Adipocyte (in vitro differentiated cells): ENCODE data around the gene LRRTM1.

Experiments
- DNase-seq: peaks from one replicate; pipeline ENCODE4 v3.0.0-alpha.2; 2015; ENCODE audit warnings: low read depth
- H3K27me3 ChIP-seq: replicated peaks from 2 replicates; pipeline ENCODE4 v1.7.0; 2013; ENCODE audit warnings: mild to moderate bottlenecking, low read length, moderate library complexity; ENCODE audit not compliant: control insufficient read depth, insufficient read depth
- H3K36me3 ChIP-seq: 2 replicates; pipeline ENCODE4 v1.7.0; 2013; ENCODE audit warnings: low read length, mild to moderate bottlenecking, moderate library complexity; ENCODE audit not compliant: control insufficient read depth, insufficient read depth, severe bottlenecking
- H3K4me1 ChIP-seq: 2 replicates; pipeline ENCODE4 v1.7.0; 2013; ENCODE audit warnings: mild to moderate bottlenecking, low read length, moderate library complexity; ENCODE audit not compliant: control insufficient read depth, insufficient read depth
- H3K4me3 ChIP-seq: 2 replicates; pipeline ENCODE4 v1.7.0; 2013; ENCODE audit warnings: mild to moderate bottlenecking, low read length, moderate library complexity
- H3K9ac ChIP-seq: 2 replicates; pipeline ENCODE4 v1.7.0; 2013; ENCODE audit warnings: mild to moderate bottlenecking, low read length, moderate library complexity
- H3K9me3 ChIP-seq: 2 replicates; pipeline ENCODE4 v1.7.0; 2013; ENCODE audit warnings: mild to moderate bottlenecking, low read length, moderate library complexity; ENCODE audit not compliant: control insufficient read depth

LRRTM1 gene

GRCh38 chr2:80303909-80304837, at the start of gene LRRTM1:
LRRTM1 (minus strand) TSS chr2:80304752; CDS start chr2:80303819, 933 bp downstream.
- peaks cover 11% of the 10 kb centered on the region for H3K4me1 ChIP-seq
- no peaks in the 10 kb centered on the region for H3K9me3 ChIP-seq
- peak; percentile 10 for DNase-seq
- no peaks in the 10 kb centered on the region for H3K36me3 ChIP-seq
- peak within 1 kb of the TSS; percentile 75 for H3K4me3 ChIP-seq
- no peak within 1 kb of the TSS for H3K9ac ChIP-seq
- H3K27me3 ChIP-seq = peaks cover 57% of the 10 kb centered on the region

- H3K4me1 ChIP-seq = no peaks in the 10 kb centered on the region
- H3K4me3 ChIP-seq = no peak overlapping the region
- H3K9me3 ChIP-seq = no peaks in the 10 kb centered on the region
- DNase-seq = no peak
- no peaks in the 10 kb centered on the region for H3K36me3 ChIP-seq
- H3K27me3 ChIP-seq = no peaks in the 10 kb centered on the region
- H3K9ac ChIP-seq = no peak overlapping the region
Observed at GRCh38 chr2:80351231-80351630, 46.7 kb upstream of the LRRTM1 start.

- no peak overlapping the region for H3K9ac ChIP-seq
- DNase-seq = no peak
- H3K9me3 ChIP-seq = no peaks in the 10 kb centered on the region
- H3K4me3 ChIP-seq = no peak overlapping the region
- H3K4me1 ChIP-seq = no peaks in the 10 kb centered on the region
- H3K27me3 ChIP-seq = no peaks in the 10 kb centered on the region
- H3K36me3 ChIP-seq = no peaks in the 10 kb centered on the region
Observed at GRCh38 chr2:80348953-80349352, 44.4 kb upstream of the LRRTM1 start.

GRCh38 chr2:80348078-80348477, 43.5 kb upstream of the LRRTM1 start:
- Histone ChIP-seq H3K27me3 (no peaks in the 10 kb centered on the region), H3K4me3 (no peak overlapping the region), H3K36me3 (no peaks in the 10 kb centered on the region), H3K9ac (no peak overlapping the region), H3K9me3 (no peaks in the 10 kb centered on the region), H3K4me1 (no peaks in the 10 kb centered on the region)
- DNase-seq = no peak

GRCh38 chr2:80340022-80340421, 35.5 kb upstream of the LRRTM1 start:
- DNase-seq = no peak

GRCh38 chr2:80338794-80339193, 34.2 kb upstream of the LRRTM1 start:
- Histone ChIP-seq H3K9me3 (no peaks in the 10 kb centered on the region), H3K36me3 (no peaks in the 10 kb centered on the region), H3K9ac (no peak overlapping the region), H3K4me3 (no peak overlapping the region), H3K27me3 (no peaks in the 10 kb centered on the region), H3K4me1 (no peaks in the 10 kb centered on the region)
- no peak for DNase-seq

More at GRCh38 chr2:80340022-80340421, 35.5 kb upstream of the LRRTM1 start:
- H3K9me3 ChIP-seq = no peaks in the 10 kb centered on the region
- H3K4me3 ChIP-seq = no peak overlapping the region
- H3K9ac ChIP-seq = no peak overlapping the region
- H3K4me1 ChIP-seq = no peaks in the 10 kb centered on the region
- no peaks in the 10 kb centered on the region for H3K27me3 ChIP-seq
- H3K36me3 ChIP-seq = no peaks in the 10 kb centered on the region

GRCh38 chr2:80335411-80335810, 30.9 kb upstream of the LRRTM1 start:
- no peak for DNase-seq
- Histone ChIP-seq H3K9me3 (no peaks in the 10 kb centered on the region), H3K4me3 (no peak overlapping the region), H3K4me1 (no peaks in the 10 kb centered on the region), H3K9ac (no peak overlapping the region), H3K36me3 (no peaks in the 10 kb centered on the region), H3K27me3 (no peaks in the 10 kb centered on the region)

GRCh38 chr2:80333886-80334285, 29.3 kb upstream of the LRRTM1 start:
- no peaks in the 10 kb centered on the region for H3K4me1 ChIP-seq
- no peak overlapping the region for H3K9ac ChIP-seq
- no peaks in the 10 kb centered on the region for H3K9me3 ChIP-seq
- DNase-seq = no peak
- no peak overlapping the region for H3K4me3 ChIP-seq
- no peaks in the 10 kb centered on the region for H3K27me3 ChIP-seq
- H3K36me3 ChIP-seq = no peaks in the 10 kb centered on the region

GRCh38 chr2:80330527-80331450, 26.2 kb upstream of the LRRTM1 start:
- H3K4me1 ChIP-seq = no peaks in the 10 kb centered on the region
- H3K27me3 ChIP-seq = no peaks in the 10 kb centered on the region
- H3K9ac ChIP-seq = no peak overlapping the region
- no peak overlapping the region for H3K4me3 ChIP-seq
- no peaks in the 10 kb centered on the region for H3K9me3 ChIP-seq
- H3K36me3 ChIP-seq = no peaks in the 10 kb centered on the region
- DNase-seq = no peak

- Histone ChIP-seq H3K4me3 (no peak overlapping the region), H3K36me3 (no peaks in the 10 kb centered on the region), H3K9me3 (no peaks in the 10 kb centered on the region), H3K4me1 (no peaks in the 10 kb centered on the region), H3K9ac (no peak overlapping the region), H3K27me3 (no peaks in the 10 kb centered on the region)
- DNase-seq = no peak
Observed at GRCh38 chr2:80329491-80329890, 24.9 kb upstream of the LRRTM1 start.

GRCh38 chr2:80328159-80328571, 23.6 kb upstream of the LRRTM1 start:
- H3K36me3 ChIP-seq = no peaks in the 10 kb centered on the region
- H3K4me3 ChIP-seq = no peak overlapping the region
- H3K9ac ChIP-seq = no peak overlapping the region
- no peaks in the 10 kb centered on the region for H3K9me3 ChIP-seq
- H3K27me3 ChIP-seq = peaks cover 4% of the 10 kb centered on the region
- no peaks in the 10 kb centered on the region for H3K4me1 ChIP-seq
- no peak for DNase-seq
